DOHH2 (cell line): ENCODE data around the gene CSPG5.

Experiments used
- CTCF ChIP-seq: fragments of 200-600 bp; sonication (generic); IDR thresholded peaks from one replicate; pipeline ENCODE4 v1.5.1; 2014; ENCODE audit warnings: antibody characterized with exemption, mild to moderate bottlenecking, low read depth, low read length; ENCODE audit not compliant: poor library complexity, severe bottlenecking
- EZH2phosphoT487 ChIP-seq: fragments of 200-600 bp; sonication (generic); IDR thresholded peaks from 2 replicates; pipeline ENCODE4 v1.6.1; 2017; ENCODE audit warnings: borderline replicate concordance, mild to moderate bottlenecking, antibody characterized with exemption, low read length, moderate library complexity, mixed read lengths

- TF ChIP-seq CTCF, result no peak
- TF ChIP-seq EZH2phosphoT487, result no peak
These were observed 1.0 kb downstream of the CSPG5 start for GRCh38 chr3:47577583-47578118.
